HepG2 (cell line): Measurements from ENCODE around the gene SVOP. TPM values are rescaled to one million over a fixed set of nuclear protein-coding genes. Genes with fewer than 3 reads are reported as not detected.

Experiments
- CBX5 ChIP-seq: sonication (generic); formaldehyde crosslinking; IDR thresholded peaks from 2 replicates; pipeline ENCODE4 v1.4.0; 2020; ENCODE audit warnings: missing genetic modification reagents, borderline replicate concordance
- CENPX ChIP-seq: sonication (generic); formaldehyde crosslinking; IDR thresholded peaks from 2 replicates; pipeline ENCODE4 v1.9.0; 2021; ENCODE audit warnings: mild to moderate bottlenecking, missing genetic modification reagents, moderate library complexity
- FOXM1 ChIP-seq: sonication (generic); formaldehyde crosslinking; IDR thresholded peaks from 2 replicates; pipeline ENCODE4 v1.5.0; 2020; ENCODE audit warnings: missing genetic modification reagents
- MAX ChIP-seq: IDR thresholded peaks from 2 replicates; pipeline ENCODE4 v1.6.1; 2012; ENCODE audit warnings: inconsistent platforms
- MED8 ChIP-seq: sonication (generic); formaldehyde crosslinking; IDR thresholded peaks from 2 replicates; pipeline ENCODE4 v1.8.1; 2023; ENCODE audit warnings: mild to moderate bottlenecking, missing genetic modification reagents; ENCODE audit not compliant: insufficient replicate concordance
- MTA1 ChIP-seq: sonication (generic); formaldehyde crosslinking; IDR thresholded peaks from 2 replicates; pipeline ENCODE4 v1.4.0; 2020; ENCODE audit warnings: missing genetic modification reagents, mild to moderate bottlenecking, borderline replicate concordance
- NCOA1 ChIP-seq: sonication (generic); formaldehyde crosslinking; IDR thresholded peaks from 2 replicates; pipeline ENCODE4 v1.9.0; 2021; ENCODE audit warnings: missing genetic modification reagents
- PLRG1 ChIP-seq: fragments of 450-650 bp; conservative IDR thresholded peaks from 2 replicates; pipeline ENCODE4 v1.6.1; 2016
- SMARCE1 ChIP-seq: fragments of 450-650 bp; IDR thresholded peaks from 2 replicates; pipeline ENCODE4 v1.6.1; 2017; ENCODE audit warnings: borderline replicate concordance
- TCF12 ChIP-seq, 2 experiments: fragments of 450-650 bp in 1 of 2; sonication (generic) in 1 of 2; formaldehyde crosslinking in 1 of 2; IDR thresholded peaks; 2 replicates each; pipeline versions ENCODE4 v1.6.1 to v1.8.0; 2017 to 2022; ENCODE audit warnings: antibody characterized with exemption in 1 of 2, mild to moderate bottlenecking in 1 of 2, missing genetic modification reagents in 1 of 2, moderate library complexity in 1 of 2
- USF2 ChIP-seq, 2 experiments: sonication (generic) in 1 of 2; formaldehyde crosslinking in 1 of 2; IDR thresholded peaks; 2 replicates each; pipeline versions ENCODE4 v1.5.1 to v1.6.1; 2011 to 2020; ENCODE audit warnings: borderline replicate concordance in 1 of 2, low read depth in 1 of 2, low read length in 1 of 2, mild to moderate bottlenecking in 1 of 2, missing genetic modification reagents in 1 of 2, moderate library complexity in 1 of 2
- XBP1 ChIP-seq: sonication (generic); formaldehyde crosslinking; IDR thresholded peaks from 2 replicates; pipeline ENCODE4 v1.5.0; 2020; ENCODE audit warnings: missing genetic modification reagents
- YY1 ChIP-seq: IDR thresholded peaks from 2 replicates; pipeline ENCODE4 v1.6.1; 2011; ENCODE audit warnings: low read length, low read depth, moderate library complexity, mild to moderate bottlenecking; ENCODE audit not compliant: insufficient read depth, insufficient replicate concordance
- ZFX ChIP-seq: sonication (generic); formaldehyde crosslinking; IDR thresholded peaks from 2 replicates; pipeline ENCODE4 v1.4.0; 2020; ENCODE audit warnings: mild to moderate bottlenecking, low read depth, missing genetic modification reagents, moderate library complexity
- ZFYVE20 ChIP-seq: sonication (generic); formaldehyde crosslinking; IDR thresholded peaks from 2 replicates; pipeline ENCODE4 v1.8.0; 2023; ENCODE audit warnings: low read depth, mild to moderate bottlenecking, moderate library complexity, missing genetic modification reagents, borderline replicate concordance
- ZNF143 ChIP-seq: sonication (generic); formaldehyde crosslinking; IDR thresholded peaks from 2 replicates; pipeline ENCODE4 v1.4.0; 2020; ENCODE audit warnings: missing genetic modification reagents
- ZNF274 ChIP-seq: sonication (generic); formaldehyde crosslinking; IDR thresholded peaks from 2 replicates; pipeline ENCODE4 v1.5.1; 2020; ENCODE audit warnings: mild to moderate bottlenecking, missing genetic modification reagents
- ZNF280D ChIP-seq: sonication (generic); formaldehyde crosslinking; IDR thresholded peaks from 2 replicates; pipeline ENCODE4 v1.5.1; 2020; ENCODE audit warnings: mild to moderate bottlenecking, missing genetic modification reagents
- ZNF329 ChIP-seq: sonication (generic); formaldehyde crosslinking; IDR thresholded peaks from 2 replicates; pipeline ENCODE4 v1.9.0; 2021; ENCODE audit warnings: low read depth, mild to moderate bottlenecking, missing genetic modification reagents
- ZNF362 ChIP-seq: sonication (generic); formaldehyde crosslinking; IDR thresholded peaks from 2 replicates; pipeline ENCODE4 v1.4.0; 2020; ENCODE audit warnings: missing genetic modification reagents, mild to moderate bottlenecking, borderline replicate concordance
- ZNF546 ChIP-seq: sonication (generic); formaldehyde crosslinking; conservative IDR thresholded peaks from 2 replicates; pipeline ENCODE4 v1.8.1; 2023; ENCODE audit warnings: mild to moderate bottlenecking, missing genetic modification reagents
- polyA plus RNA-seq, 8 experiments: library from polyadenylated mRNA; depleted of rRNA in 3 of 8; stranded (reverse) in 7 of 8; unstranded in 1 of 8; fragments of >200 nt; fragmentation: Illumina TruSeq in 4 of 8; extraction: Trizol in 4 of 8; gene quantifications; 2 replicates each; pipeline versions ENCODE4 v1.2.1 to v1.2.3, GENCODE V29; 2011 to 2016; ENCODE audit warnings: low read depth in 4 of 8, missing spikeins in 1 of 8, mixed read lengths in 1 of 8; ENCODE audit not compliant: insufficient read depth in 1 of 8
- total RNA-seq, 5 experiments: library from RNA; depleted of rRNA; stranded (reverse); fragments of >200 nt; fragmentation: Illumina TruSeq; extraction: Trizol; gene quantifications; 2 replicates each; pipeline ENCODE4 v1.2.3, GENCODE V29; 2016; ENCODE audit warnings: low read depth in 1 of 5

Gene SVOP
- total and polyA plus RNA-seq, 2 of the 13 experiments (the other 11 are each of a cell fraction or from before 2014, with no cell fraction given): not detected

GRCh38 chr12:109020796-109021380 lies at the start of gene SVOP (continued):
- no peak for TF ChIP-seq ZNF280D (CRISPR knock-in tag)
- peak; percentile 50; the same call in 1 of the 2 replicates for TF ChIP-seq MTA1 (CRISPR knock-in tag)
- no peak for TF ChIP-seq NCOA1 (CRISPR knock-in tag)
- TF ChIP-seq PLRG1: no peak
- no peak for TF ChIP-seq MED8 (CRISPR knock-in tag)
- 0 out of 2 replicates have a peak, but pooled peaks have one; percentile 60 for TF ChIP-seq ZNF274 (CRISPR knock-in tag)
- no peak for TF ChIP-seq ZNF143 (CRISPR knock-in tag)
- peak; percentile 64; the same call in 1 of the 2 replicates for TF ChIP-seq FOXM1 (CRISPR knock-in tag)
- TF ChIP-seq SMARCE1: no peak
- peak; percentile 74; the same call in 1 of the 2 replicates for TF ChIP-seq CBX5
- 0 out of 2 replicates have a peak, but pooled peaks have one; percentile 34 for TF ChIP-seq MAX
- peak; percentile 89; the same call in 1 of the 2 replicates for TF ChIP-seq ZFYVE20 (CRISPR knock-in tag)
- TF ChIP-seq ZNF329 (CRISPR knock-in tag): peak; percentile 81
- TF ChIP-seq XBP1: 0 out of 2 replicates have a peak, but pooled peaks have one; percentile 72
- no peak for TF ChIP-seq USF2 (IDR thresholded peaks at IDR 0.05; ENCODE audit: low read depth, low read length)
- no peak for TF ChIP-seq USF2 (CRISPR knock-in tag; IDR thresholded peaks at IDR 0.05; ENCODE audit: borderline replicate concordance)
- peak; percentile 23 for TF ChIP-seq YY1
- no peak for TF ChIP-seq CENPX (CRISPR knock-in tag)
- TF ChIP-seq TCF12 (IDR thresholded peaks at IDR 0.05): no peak
- TF ChIP-seq TCF12 (CRISPR knock-in tag; IDR thresholded peaks at IDR 0.05): no peak
- TF ChIP-seq ZNF362 (CRISPR knock-in tag): 0 out of 2 replicates have a peak, but pooled peaks have one; percentile 14
- TF ChIP-seq ZNF546 (CRISPR knock-in tag): no peak; the same call in 1 of the 2 replicates
- peak; percentile 28; the same call in 1 of the 2 replicates for TF ChIP-seq ZFX (CRISPR knock-in tag)
